GM19099 (cell line): ENCODE data around the gene EVC.

Experiments used
- POLR2A ChIP-seq: IDR thresholded peaks from 3 replicates; pipeline ENCODE4 v1.6.1; 2011; ENCODE audit warnings: low read depth; ENCODE audit not compliant: insufficient read length; ENCODE audit errors: extremely low read depth

The EVC gene

DNA sequence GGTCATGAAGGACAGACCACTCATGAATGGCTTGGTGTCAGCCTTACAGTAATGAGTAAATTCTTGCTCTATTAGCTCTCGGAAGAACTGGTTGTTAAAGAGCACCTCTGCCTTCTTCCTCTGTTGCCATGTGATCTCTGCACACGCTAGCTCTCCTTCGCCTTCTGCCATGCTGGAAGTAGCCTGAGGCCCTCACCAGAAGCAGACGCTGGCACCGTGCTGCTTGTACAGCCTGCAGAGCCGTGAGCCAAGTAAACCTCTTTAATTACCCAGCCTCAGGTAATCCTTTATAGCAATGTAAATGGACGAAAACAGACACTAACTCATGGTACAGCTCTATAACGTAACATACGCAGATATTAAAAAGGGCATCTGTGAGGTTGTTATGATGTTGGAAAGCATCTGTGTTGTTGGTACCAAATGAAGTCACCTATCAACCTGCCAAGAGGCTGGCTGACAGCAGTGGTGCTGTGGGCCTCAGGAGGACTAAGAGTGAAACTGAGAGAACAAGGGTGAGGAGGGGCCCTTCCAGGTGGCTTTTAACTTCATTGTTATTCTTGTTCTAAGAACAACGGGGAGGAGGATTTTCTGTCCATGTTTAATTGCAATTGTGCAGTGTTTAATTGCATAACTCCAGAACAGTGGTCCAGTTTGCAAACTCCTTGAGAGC, 112.7 kb downstream of the EVC start:
- TF ChIP-seq POLR2A = no peak

- TF ChIP-seq POLR2A = no peak
Observed at GRCh38 chr4:5824227-5824626, 113.2 kb downstream of the EVC start.

- TF ChIP-seq POLR2A = no peak
Observed at GRCh38 chr4:5824635-5825034, 113.6 kb downstream of the EVC start.

DNA sequence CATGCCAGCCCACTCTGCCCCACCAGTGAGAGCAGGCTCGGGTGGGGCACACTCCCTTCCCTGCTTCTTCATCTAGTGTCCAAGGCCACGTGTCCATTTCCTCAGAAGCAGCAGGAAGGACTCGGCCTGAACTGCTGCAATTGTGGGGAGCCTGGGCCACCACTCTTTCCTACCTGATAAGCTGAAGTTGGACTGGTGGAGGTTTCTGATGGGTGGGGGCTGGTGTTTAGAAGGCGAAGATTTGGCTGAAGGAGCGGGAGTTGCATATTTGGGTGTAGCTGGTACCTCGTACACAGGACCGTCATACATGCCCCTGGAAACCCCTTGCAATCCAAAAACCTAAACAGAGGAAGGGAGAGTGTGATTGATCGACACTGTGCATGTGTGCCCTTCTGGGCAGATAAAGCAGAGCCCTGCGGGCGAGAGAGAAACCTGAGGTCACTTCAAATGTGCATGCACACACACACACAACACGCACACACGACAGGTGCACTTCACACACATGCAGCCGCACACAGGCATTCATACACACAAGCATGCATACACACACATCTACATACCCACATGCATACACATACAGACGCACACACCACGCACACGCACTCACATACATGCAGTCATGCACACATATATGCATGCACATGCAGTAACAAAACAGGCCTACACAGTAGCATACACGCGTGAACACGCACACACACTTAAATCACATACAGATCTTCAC, 114.5 kb downstream of the EVC start:
- no peak for TF ChIP-seq POLR2A

DNA sequence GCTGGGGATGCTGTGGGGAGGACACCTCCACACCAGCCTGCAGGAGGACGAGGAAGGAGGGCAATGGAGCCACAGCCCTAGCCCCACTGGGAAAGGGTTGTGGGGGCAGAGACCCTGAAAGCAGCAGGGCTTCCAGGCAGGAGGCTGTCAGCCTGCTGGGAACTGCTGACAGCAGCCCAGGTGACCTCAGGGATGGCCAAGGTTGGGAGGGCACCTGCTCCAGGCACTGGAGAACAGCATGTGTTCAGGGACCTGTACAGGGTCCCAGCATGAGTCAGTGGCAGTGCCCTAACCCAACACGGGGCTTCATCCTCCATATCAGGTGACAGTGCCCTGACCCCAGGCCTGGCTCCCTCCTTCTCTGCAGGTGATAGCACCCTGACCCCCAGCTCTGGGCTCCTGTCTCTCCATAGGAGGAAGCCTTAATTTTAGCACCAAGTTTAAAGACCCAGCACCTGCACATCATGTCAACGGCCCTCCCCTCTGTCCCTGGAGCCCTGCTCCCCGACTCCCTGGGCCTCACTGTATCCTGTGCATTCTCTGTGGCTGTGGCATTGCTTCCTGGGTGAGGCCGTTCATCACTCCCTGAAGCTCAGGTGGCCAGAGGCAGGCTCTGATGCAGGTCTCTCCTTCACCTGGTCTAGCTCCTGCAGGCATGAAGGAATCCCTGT, 115.6 kb downstream of the EVC start:
- TF ChIP-seq POLR2A = no peak

GRCh38 chr4:5827108-5828004, 116.4 kb downstream of the EVC start:
- no peak for TF ChIP-seq POLR2A

- no peak for TF ChIP-seq POLR2A
Observed at GRCh38 chr4:5828005-5828391, 117.0 kb downstream of the EVC start.

- no peak for TF ChIP-seq POLR2A
Observed at GRCh38 chr4:5836943-5837342, 125.9 kb downstream of the EVC start.

- no peak for TF ChIP-seq POLR2A
Observed at GRCh38 chr4:5839332-5839731, 128.3 kb downstream of the EVC start.

GRCh38 chr4:5839751-5840674, 129.0 kb downstream of the EVC start:
- no peak for TF ChIP-seq POLR2A

DNA sequence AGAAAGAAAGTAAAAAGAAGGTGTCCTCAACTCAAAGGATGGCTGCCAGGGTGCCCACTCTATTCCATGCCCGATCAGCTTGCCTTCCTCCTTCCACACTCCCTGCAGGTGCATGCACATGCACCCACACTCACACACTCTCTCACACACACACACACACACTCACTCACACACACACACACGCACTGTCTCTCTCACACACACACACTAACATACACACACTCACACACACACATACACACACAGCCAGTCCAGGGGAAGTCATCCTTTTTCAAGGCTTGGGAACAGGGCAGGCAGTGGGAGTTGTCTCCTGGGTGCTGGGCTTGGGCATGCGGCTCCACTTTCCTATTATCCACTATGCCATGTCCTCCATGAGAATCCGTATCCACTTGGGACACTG, 131.5 kb downstream of the EVC start:
- no peak for TF ChIP-seq POLR2A

GRCh38 chr4:5843573-5844530, 132.9 kb downstream of the EVC start:
- no peak for TF ChIP-seq POLR2A
